ENCODE data around the gene FNBP1. TPM values are rescaled to one million over a fixed set of nuclear protein-coding genes. Genes with fewer than 3 reads are reported as not detected.

Gene FNBP1
- total RNA-seq, 1 donor from 2014 or later: 12.1 TPM

DNA sequence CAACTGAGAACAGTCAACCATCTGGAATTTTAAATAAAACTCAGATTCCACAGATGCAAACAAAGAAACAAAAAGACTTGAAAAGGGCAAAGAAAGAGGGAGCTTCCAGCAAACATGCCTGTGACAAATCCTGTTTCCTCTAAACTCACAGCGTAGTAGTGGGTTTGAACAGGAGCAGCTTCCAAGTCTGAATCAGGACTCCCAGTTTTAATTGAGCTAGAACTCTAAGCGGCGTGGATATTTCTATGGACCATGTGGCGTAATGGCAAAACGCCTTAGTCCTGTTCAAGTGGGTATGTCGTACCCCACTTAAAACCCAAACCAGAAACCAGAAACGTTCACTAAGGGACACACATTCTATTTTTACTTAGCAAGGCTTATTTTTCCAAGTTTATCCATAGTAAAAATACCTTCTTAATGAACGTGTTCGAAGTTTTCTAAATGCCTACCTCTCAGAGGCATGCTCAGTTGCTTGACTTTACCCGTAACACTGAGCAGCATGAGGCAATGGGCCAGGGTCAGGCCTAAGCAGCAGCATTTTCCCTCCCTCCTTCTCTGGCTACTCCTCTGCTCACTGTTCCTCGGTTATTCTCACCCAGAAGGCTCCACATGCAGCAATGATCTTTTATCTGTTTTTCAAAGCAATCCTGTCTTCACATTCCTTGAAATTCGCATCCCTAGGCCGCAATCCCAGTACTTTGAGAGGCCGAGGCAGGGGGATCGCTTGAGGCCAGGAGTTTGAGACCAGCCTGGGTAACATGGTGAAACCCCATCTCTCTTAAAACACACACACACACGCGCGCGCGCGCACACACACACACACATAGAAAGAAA is 77.9 kb downstream of the FNBP1 start:
- no peak for DNase-seq (ENCODE audit: low read depth)
- no peak for TF ChIP-seq CTCF (IDR thresholded peaks at IDR 0.05; ENCODE audit: insufficient read depth, low read length, poor library complexity, severe bottlenecking)
- Histone ChIP-seq H3K4me3 (ENCODE audit: low read depth, low read length) (no peak overlapping the region), H3K27me3 (ENCODE audit: control insufficient read depth, insufficient read depth, low read length) (no peaks in the 10 kb centered on the region), H3K36me3 (ENCODE audit: control insufficient read depth, insufficient read depth, low read length) (no peaks in the 10 kb centered on the region)

DNA sequence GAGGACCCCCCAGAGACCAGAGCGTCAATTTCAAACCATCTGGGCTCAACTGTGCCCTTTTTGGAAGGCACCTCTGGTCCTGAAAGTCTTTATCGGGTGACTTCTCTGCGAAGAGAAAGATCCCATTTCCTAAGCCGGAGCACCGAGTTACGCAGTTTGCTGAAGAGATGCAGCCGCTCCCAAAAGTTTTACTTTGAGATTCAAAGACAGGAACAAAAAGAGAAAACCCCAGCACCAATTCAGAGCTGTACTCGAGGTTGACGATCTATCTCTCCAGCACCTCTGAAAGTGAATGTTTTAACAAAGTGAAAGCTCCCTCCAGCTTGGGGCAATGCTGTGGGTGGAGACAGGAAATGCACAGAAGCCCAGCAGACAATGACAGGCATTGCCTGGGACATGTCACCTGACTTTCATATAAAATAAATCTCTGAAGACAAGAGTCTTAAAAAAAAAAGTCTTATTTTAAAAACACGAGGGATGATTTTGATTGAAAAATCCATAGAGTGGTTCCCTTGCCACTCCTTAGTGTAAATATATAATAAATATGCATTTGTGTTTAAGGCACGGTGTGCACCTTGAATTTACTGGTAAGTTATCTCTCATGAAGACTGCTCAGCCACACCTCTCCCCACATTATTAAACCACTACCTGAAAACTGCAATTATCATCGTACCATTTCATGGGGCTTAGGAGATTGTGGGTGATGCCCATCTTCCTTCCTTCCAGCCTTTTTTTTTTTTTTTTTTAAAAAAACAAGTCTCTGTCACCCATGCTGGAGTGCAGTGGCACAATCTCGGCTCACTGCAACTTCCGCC is 79.9 kb downstream of the FNBP1 start:
- no peak for DNase-seq (ENCODE audit: low read depth)
- Histone ChIP-seq H3K4me3 (ENCODE audit: low read depth, low read length) (peak overlapping the region; percentile 27), H3K36me3 (ENCODE audit: control insufficient read depth, insufficient read depth, low read length) (no peaks in the 10 kb centered on the region), H3K27me3 (ENCODE audit: control insufficient read depth, insufficient read depth, low read length) (no peaks in the 10 kb centered on the region)
- no peak for TF ChIP-seq CTCF (IDR thresholded peaks at IDR 0.05; ENCODE audit: insufficient read depth, low read length, poor library complexity, severe bottlenecking)

DNA sequence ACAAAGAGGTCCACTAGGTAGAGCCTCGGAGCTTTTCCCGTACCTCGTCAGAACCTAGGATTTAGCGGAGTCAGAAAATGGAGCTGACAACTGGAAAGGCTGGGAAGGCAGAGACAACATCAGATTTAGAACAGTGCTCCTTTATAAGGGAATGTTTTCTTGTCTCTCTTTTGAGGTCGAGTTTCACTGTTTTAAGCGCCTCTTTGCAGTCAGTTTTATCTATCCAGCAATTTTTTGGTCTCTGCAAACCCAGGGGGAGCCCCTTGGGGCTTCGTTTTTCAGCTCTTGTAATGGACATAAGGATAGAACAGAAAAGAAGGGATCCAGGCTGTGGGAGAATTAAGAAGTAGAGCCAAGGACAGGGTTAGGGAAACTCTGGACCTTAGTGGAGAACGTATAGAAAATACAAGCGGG is 80.5 kb downstream of the FNBP1 start:
- no peaks in the 10 kb centered on the region for H3K36me3 ChIP-seq (ENCODE audit: control insufficient read depth, insufficient read depth, low read length)
- no peak for DNase-seq (ENCODE audit: low read depth)
- TF ChIP-seq CTCF (IDR thresholded peaks at IDR 0.05; ENCODE audit: insufficient read depth, low read length, poor library complexity, severe bottlenecking): no peak

GRCh38 chr9:129958796-129959195 is 84.2 kb downstream of the FNBP1 start:
- H3K36me3 ChIP-seq (ENCODE audit: control insufficient read depth, insufficient read depth, low read length): no peaks in the 10 kb centered on the region
- TF ChIP-seq CTCF (IDR thresholded peaks at IDR 0.05; ENCODE audit: insufficient read depth, low read length, poor library complexity, severe bottlenecking): no peak
- no peaks in the 10 kb centered on the region for H3K27me3 ChIP-seq (ENCODE audit: control insufficient read depth, insufficient read depth, low read length)
- no peak for DNase-seq (ENCODE audit: low read depth)
- no peak overlapping the region for H3K4me3 ChIP-seq (ENCODE audit: low read depth, low read length)

More for the DNA sequence above, 80.5 kb downstream of the FNBP1 start:
- Histone ChIP-seq H3K27me3 (ENCODE audit: control insufficient read depth, insufficient read depth, low read length) (no peaks in the 10 kb centered on the region), H3K4me3 (ENCODE audit: low read depth, low read length) (peak overlapping the region; percentile 27)

DNA sequence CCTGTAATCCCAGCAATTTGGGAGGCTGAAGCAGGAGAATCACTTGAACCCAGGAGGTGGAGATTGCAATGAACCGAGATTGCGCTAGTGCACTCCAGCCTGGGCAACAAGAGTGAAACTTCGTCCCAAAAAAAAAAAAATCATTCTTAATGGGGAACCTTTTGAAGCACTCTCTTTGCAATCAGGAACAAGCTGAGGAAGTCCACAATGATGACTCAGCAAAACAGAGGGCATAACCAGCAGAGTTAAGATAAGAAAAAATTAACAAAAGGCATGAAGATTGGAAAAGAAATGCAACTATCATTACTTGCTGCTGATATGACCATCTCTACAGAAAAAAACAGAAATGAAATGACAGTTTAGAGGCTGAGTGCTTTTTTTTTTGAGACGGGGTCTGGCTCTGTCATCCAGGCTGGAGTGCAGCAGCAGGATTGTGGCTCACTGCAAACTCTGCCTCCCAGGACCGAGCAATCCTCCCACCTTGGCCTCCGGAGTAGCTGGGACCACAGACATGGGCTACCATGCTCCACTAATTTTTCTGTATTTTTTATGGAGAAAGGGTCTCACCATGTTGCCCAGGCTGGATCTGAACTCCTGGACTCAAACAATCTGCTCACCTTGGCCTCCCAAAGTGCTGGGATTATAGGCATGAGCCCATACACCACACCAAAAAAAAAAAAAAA is 88.0 kb downstream of the FNBP1 start:
- no peaks in the 10 kb centered on the region for H3K27me3 ChIP-seq (ENCODE audit: control insufficient read depth, insufficient read depth, low read length)
- no peak overlapping the region for H3K4me3 ChIP-seq (ENCODE audit: low read depth, low read length)
- no peak for DNase-seq (ENCODE audit: low read depth)
- no peak for TF ChIP-seq CTCF (IDR thresholded peaks at IDR 0.05; ENCODE audit: insufficient read depth, low read length, poor library complexity, severe bottlenecking)
- H3K36me3 ChIP-seq (ENCODE audit: control insufficient read depth, insufficient read depth, low read length): no peaks in the 10 kb centered on the region
